Esophagus muscularis mucosa (tissue), 4 donors: ENCODE results near the gene PPP2R3A.

Source experiments
- CTCF ChIP-seq, 3 experiments: fragments of 200-600 bp in 2 of 3; fragments of 450-650 bp in 1 of 3; sonication (generic) in 2 of 3; IDR thresholded peaks; one replicate each; pipeline ENCODE4 v1.5.1; 2017 to 2019; ENCODE audit warnings: antibody characterized with exemption in 3 of 3, mild to moderate bottlenecking in 2 of 3, moderate library complexity in 1 of 3
- EP300 ChIP-seq: sonication (generic); formaldehyde crosslinking; IDR thresholded peaks from one replicate; pipeline ENCODE4 v1.6.1; 2017; ENCODE audit warnings: antibody characterized with exemption
- POLR2A ChIP-seq: fragments of 450-650 bp; IDR thresholded peaks from one replicate; pipeline ENCODE4 v1.6.1; 2017; ENCODE audit warnings: antibody characterized with exemption, moderate library complexity, mild to moderate bottlenecking, low read depth
- POLR2AphosphoS5 ChIP-seq, 2 donors: sonication (generic); formaldehyde crosslinking; IDR thresholded peaks; one replicate each; pipeline ENCODE4 v1.6.1; 2017; ENCODE audit warnings: antibody characterized with exemption in 2 of 2

GRCh38 chr3:136141291-136141785, 175.8 kb downstream of the PPP2R3A start:
- TF ChIP-seq POLR2A (no peak), CTCF (IDR thresholded peaks at IDR 0.05) (no peak), POLR2AphosphoS5 (IDR thresholded peaks at IDR 0.05) (no peak), EP300 (no peak)
